HCT116 (cell line): ENCODE measurements around the gene PPIH. TPM values are rescaled to one million over a fixed set of nuclear protein-coding genes. Genes with fewer than 3 reads are reported as not detected.

Experiments used
- ATAC-seq: fragments of 200-7000 bp; cut with Tn5 transposase; 2 replicates; pipeline ENCODE4 v1.9.1; 2020; ENCODE audit warnings: mild to moderate bottlenecking, moderate library complexity
- BruUV-seq: library from RNA; stranded (reverse); fragments of 400-500 nt; replicated peaks from 2 replicates; lab custom pipeline; 2021; lab: Mats Ljungman, UMichigan
- CTCF ChIA-PET: fragments of 300-600 bp; sonication (Branson Sonifier 250); formaldehyde crosslinking; loops from one replicate; lab custom pipeline; 2021; ENCODE audit warnings: antibody characterized with exemption; lab: Charles Lee
- POLR2A ChIA-PET: fragments of 300-600, 350-600 bp; sonication (Branson Sonifier 250); formaldehyde crosslinking; loops from one replicate; lab custom pipeline; 2021; ENCODE audit warnings: antibody characterized with exemption; lab: Charles Lee
- RAD21 ChIA-PET, 2 experiments: fragments of 300-600 bp; sonication (Branson Sonifier 250); formaldehyde crosslinking; loops; one replicate each; lab custom pipeline; 2023; ENCODE audit warnings: low total read pairs in 2 of 2; ENCODE audit not compliant: uncharacterized antibody in 2 of 2, unreplicated experiment in 2 of 2, low non-redundant PET in 1 of 2; lab: Charles Lee
- DNase-seq: peaks from one replicate; pipeline ENCODE4 v3.0.0-alpha.2; 2010; ENCODE audit warnings: low read depth, low spot score
- H2AFZ ChIP-seq: fragments of 200-600 bp; shearing (Covaris generic), sonication (generic); 2 replicates; pipeline ENCODE4 v1.6.1; 2017; ENCODE audit warnings: low read depth, mixed run types, mixed read lengths, antibody characterized with exemption, low read length; ENCODE audit not compliant: poor library complexity, severe bottlenecking
- H3K27ac ChIP-seq: 2 replicates; pipeline ENCODE4 v1.5.1; 2012; ENCODE audit warnings: low read depth, low read length
- H3K27me3 ChIP-seq: fragments of 200-600 bp; sonication (generic); 2 replicates; pipeline ENCODE4 v1.6.1; 2016; ENCODE audit warnings: mixed run types, low read length, mixed read lengths; ENCODE audit not compliant: insufficient read depth
- H3K36me3 ChIP-seq, 2 experiments: fragments of 200-500 bp in 1 of 2; fragments of 200-600 bp in 1 of 2; sonication (Bioruptor generic) in 1 of 2; sonication (generic) in 1 of 2; 2 replicates each; pipeline versions ENCODE4 v1.5.1 to v1.6.1; 2014 to 2016; ENCODE audit warnings: low read length in 2 of 2, inconsistent platforms in 1 of 2, mixed read lengths in 1 of 2, mixed run types in 1 of 2; ENCODE audit not compliant: insufficient read depth in 2 of 2, control insufficient read depth in 1 of 2
- H3K4me1 ChIP-seq, 2 experiments: fragments of 200-600 bp in 1 of 2; sonication (generic) in 1 of 2; 2 replicates each; pipeline versions ENCODE4 v1.5.1 to v1.6.1; 2012 to 2017; ENCODE audit warnings: low read length in 2 of 2, inconsistent platforms in 1 of 2, mild to moderate bottlenecking in 1 of 2, mixed read lengths in 1 of 2, mixed run types in 1 of 2, moderate library complexity in 1 of 2; ENCODE audit not compliant: insufficient read depth in 2 of 2, control insufficient read depth in 1 of 2
- H3K4me2 ChIP-seq: fragments of 200-600 bp; sonication (generic); 2 replicates; pipeline ENCODE4 v1.6.1; 2017; ENCODE audit warnings: mixed run types, low read length, mixed read lengths
- H3K4me3 ChIP-seq, 2 experiments: fragments of 200-600 bp in 1 of 2; sonication (generic) in 1 of 2; replicated peaks in 1 of 2; 2 replicates each; pipeline ENCODE4 v1.5.1; 2011 to 2016; ENCODE audit warnings: low read length in 2 of 2, control low read depth in 1 of 2, low read depth in 1 of 2, mild to moderate bottlenecking in 1 of 2, mixed read lengths in 1 of 2, mixed run types in 1 of 2
- H3K79me2 ChIP-seq: fragments of 200-600 bp; sonication (generic); 2 replicates; pipeline ENCODE4 v1.6.1; 2017; ENCODE audit warnings: mild to moderate bottlenecking, mixed run types, low read length, moderate library complexity, mixed read lengths; ENCODE audit not compliant: insufficient read depth
- H3K9ac ChIP-seq: fragments of 200-600 bp; sonication (generic); 2 replicates; pipeline ENCODE4 v1.6.1; 2016; ENCODE audit warnings: low read length, mixed read lengths
- H3K9me2 ChIP-seq: fragments of 200-600 bp; sonication (generic), shearing (Covaris generic); 2 replicates; pipeline ENCODE4 v1.6.1; 2017; ENCODE audit warnings: mixed run types, mild to moderate bottlenecking, moderate library complexity; ENCODE audit not compliant: insufficient read depth
- H3K9me3 ChIP-seq, 2 experiments: fragments of 200-500 bp in 1 of 2; fragments of 200-600 bp in 1 of 2; sonication (Bioruptor generic) in 1 of 2; sonication (generic) in 1 of 2; 2 replicates each; pipeline ENCODE4 v1.6.1; 2014 to 2017; ENCODE audit warnings: low read length in 2 of 2, mixed read lengths in 2 of 2, inconsistent platforms in 1 of 2, low read depth in 1 of 2, mild to moderate bottlenecking in 1 of 2, mixed run types in 1 of 2, moderate library complexity in 1 of 2; ENCODE audit not compliant: control insufficient read depth in 1 of 2, insufficient read depth in 1 of 2
- H4K20me1 ChIP-seq: fragments of 200-600 bp; sonication (generic), shearing (Covaris generic); 2 replicates; pipeline ENCODE4 v1.6.1; 2017; ENCODE audit warnings: mixed run types, mild to moderate bottlenecking, moderate library complexity; ENCODE audit not compliant: insufficient read depth
- EGR1 ChIP-seq: IDR thresholded peaks from 2 replicates; pipeline ENCODE4 v1.6.1; 2012; ENCODE audit warnings: low read depth
- ELF1 ChIP-seq: IDR thresholded peaks from 2 replicates; pipeline ENCODE4 v1.6.1; 2012; ENCODE audit warnings: low read depth, borderline replicate concordance
- EZH2phosphoT487 ChIP-seq: fragments of 200-600 bp; IDR thresholded peaks from 2 replicates; pipeline ENCODE4 v1.6.1; 2018; ENCODE audit warnings: antibody characterized with exemption, borderline replicate concordance
- FOSL1 ChIP-seq: IDR thresholded peaks from 2 replicates; pipeline ENCODE4 v1.6.1; 2012; ENCODE audit warnings: low read depth
- JUND ChIP-seq: IDR thresholded peaks from 2 replicates; pipeline ENCODE4 v1.6.1; 2012
- POLR2A ChIP-seq: IDR thresholded peaks from 2 replicates; pipeline ENCODE4 v1.7.0; 2011; ENCODE audit warnings: borderline replicate concordance; ENCODE audit not compliant: insufficient read depth, insufficient read length; ENCODE audit errors: extremely low read depth
- POLR2AphosphoS5 ChIP-seq: IDR thresholded peaks from 2 replicates; pipeline ENCODE4 v1.6.1; 2011; ENCODE audit warnings: mild to moderate bottlenecking, low read depth, low read length, moderate library complexity
- RAD21 ChIP-seq: IDR thresholded peaks from 2 replicates; pipeline ENCODE4 v1.6.1; 2012; ENCODE audit warnings: low read depth, mild to moderate bottlenecking
- REST ChIP-seq: IDR thresholded peaks from 2 replicates; pipeline ENCODE4 v1.6.1; 2012; ENCODE audit warnings: low read depth
- SIN3A ChIP-seq: IDR thresholded peaks from 2 replicates; pipeline ENCODE4 v1.6.1; 2012; ENCODE audit warnings: low read depth
- SP1 ChIP-seq: IDR thresholded peaks from 2 replicates; pipeline ENCODE4 v1.6.1; 2012; ENCODE audit warnings: low read depth
- SRF ChIP-seq: IDR thresholded peaks from 2 replicates; pipeline ENCODE4 v1.6.1; 2012; ENCODE audit warnings: low read depth
- TCF7L2 ChIP-seq: IDR thresholded peaks from 2 replicates; pipeline ENCODE4 v1.7.0; 2011; ENCODE audit warnings: borderline replicate concordance, inconsistent platforms; ENCODE audit not compliant: insufficient read depth, insufficient read length; ENCODE audit errors: extremely low read depth
- YY1 ChIP-seq: IDR thresholded peaks from 2 replicates; pipeline ENCODE4 v1.6.1; 2011; ENCODE audit warnings: low read length, low read depth, moderate library complexity, mild to moderate bottlenecking; ENCODE audit not compliant: insufficient replicate concordance; ENCODE audit errors: extremely low read depth
- ZFX ChIP-seq: fragments of 450-650 bp; IDR thresholded peaks from 2 replicates; pipeline ENCODE4 v1.6.1; 2017
- ZNF274 ChIP-seq: fragments of 200-500 bp; sonication (Bioruptor generic); IDR thresholded peaks from 2 replicates; pipeline ENCODE4 v1.6.1; 2014; ENCODE audit warnings: mild to moderate bottlenecking, low read depth, low read length, inconsistent platforms
- intact Hi-C: fragments of 100-400 bp; cut with micrococcal nuclease; formaldehyde crosslinking; loops from 2 replicates; pipeline ENCODE4 v1.10.0; 2022
- total RNA-seq: library from RNA; stranded (reverse); gene quantifications from one replicate; pipeline ENCODE4 v1.2.1, GENCODE V29; 2021; ENCODE audit not compliant: unreplicated experiment
- TF ChIP-seq, protein P1 (sequence below): IDR thresholded peaks from 2 replicates; pipeline ENCODE4 v1.6.1; 2012
- TF ChIP-seq, protein P2 (sequence below), 3 experiments: fragments of 200-600 bp in 1 of 3; sonication (generic) in 1 of 3; IDR thresholded peaks in 2 of 3; conservative IDR thresholded peaks in 1 of 3; 2 replicates each; pipeline ENCODE4 v1.5.1; 2012 to 2017; ENCODE audit warnings: low read depth in 2 of 3, low read length in 2 of 3, antibody characterized with exemption in 1 of 3, borderline replicate concordance in 1 of 3, control low read depth in 1 of 3, mild to moderate bottlenecking in 1 of 3, mixed read lengths in 1 of 3, mixed run types in 1 of 3, moderate library complexity in 1 of 3; ENCODE audit not compliant: insufficient read depth in 1 of 3
- TF ChIP-seq, protein P3 (sequence below): IDR thresholded peaks from 2 replicates; pipeline ENCODE4 v1.6.1; 2012

Gene PPIH
- total RNA-seq, 1 experiment from 2014 or later: 100 TPM

DNA sequence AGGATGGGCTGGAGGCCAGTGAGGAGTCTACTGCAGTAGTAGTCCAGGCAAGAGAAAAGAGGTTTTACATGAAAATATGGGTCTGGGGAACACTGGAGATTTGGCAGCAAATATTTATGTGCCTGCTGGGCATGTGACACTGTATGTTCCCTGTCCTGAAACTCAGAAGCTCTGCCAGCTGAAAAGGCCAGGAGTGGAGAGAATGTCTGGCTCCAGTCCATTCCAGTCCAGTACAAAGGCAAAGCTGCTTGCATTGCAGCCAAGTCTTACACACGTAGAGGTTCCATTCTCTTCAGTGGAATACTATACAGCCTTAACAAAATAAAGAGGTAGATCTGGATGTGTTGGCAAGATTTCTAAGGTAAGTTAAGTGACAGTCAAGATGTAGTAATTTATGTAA, 16.5 kb downstream of the PPIH start:
- H3K27me3 ChIP-seq: no peaks in the 10 kb centered on the region

More for the DNA sequence above, 16.5 kb downstream of the PPIH start:
- Histone ChIP-seq H2AFZ (no peak overlapping the region), H3K4me2 (no peak overlapping the region), H3K27ac (no peak overlapping the region), H3K9me3 (no peaks in the 10 kb centered on the region), H4K20me1 (no peaks in the 10 kb centered on the region), H3K79me2 (no peaks in the 10 kb centered on the region), H3K9me2 (no peaks in the 10 kb centered on the region), H3K4me3 (no peak overlapping the region), H3K9ac (no peak overlapping the region), H3K4me1 (no peaks in the 10 kb centered on the region), H3K36me3 (peaks cover 18 to 41% of the 10 kb centered on the region in 2 experiments)
- no TSS peak for BruUV-seq
- ATAC-seq (no peak), DNase-seq (no peak)
- ChIA-PET RAD21 (no interaction called here), CTCF (no interaction called here), POLR2A (no interaction called here)
- TF ChIP-seq YY1: no peak
- TF ChIP-seq REST: no peak
- TF ChIP-seq JUND: no peak
- no peak for TF ChIP-seq SIN3A
- TF ChIP-seq POLR2AphosphoS5: no peak
- TF ChIP-seq SRF: no peak
- TF ChIP-seq ELF1: no peak
- TF ChIP-seq, protein P1, sequence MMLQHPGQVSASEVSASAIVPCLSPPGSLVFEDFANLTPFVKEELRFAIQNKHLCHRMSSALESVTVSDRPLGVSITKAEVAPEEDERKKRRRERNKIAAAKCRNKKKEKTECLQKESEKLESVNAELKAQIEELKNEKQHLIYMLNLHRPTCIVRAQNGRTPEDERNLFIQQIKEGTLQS: no peak
- TF ChIP-seq, protein P2, sequence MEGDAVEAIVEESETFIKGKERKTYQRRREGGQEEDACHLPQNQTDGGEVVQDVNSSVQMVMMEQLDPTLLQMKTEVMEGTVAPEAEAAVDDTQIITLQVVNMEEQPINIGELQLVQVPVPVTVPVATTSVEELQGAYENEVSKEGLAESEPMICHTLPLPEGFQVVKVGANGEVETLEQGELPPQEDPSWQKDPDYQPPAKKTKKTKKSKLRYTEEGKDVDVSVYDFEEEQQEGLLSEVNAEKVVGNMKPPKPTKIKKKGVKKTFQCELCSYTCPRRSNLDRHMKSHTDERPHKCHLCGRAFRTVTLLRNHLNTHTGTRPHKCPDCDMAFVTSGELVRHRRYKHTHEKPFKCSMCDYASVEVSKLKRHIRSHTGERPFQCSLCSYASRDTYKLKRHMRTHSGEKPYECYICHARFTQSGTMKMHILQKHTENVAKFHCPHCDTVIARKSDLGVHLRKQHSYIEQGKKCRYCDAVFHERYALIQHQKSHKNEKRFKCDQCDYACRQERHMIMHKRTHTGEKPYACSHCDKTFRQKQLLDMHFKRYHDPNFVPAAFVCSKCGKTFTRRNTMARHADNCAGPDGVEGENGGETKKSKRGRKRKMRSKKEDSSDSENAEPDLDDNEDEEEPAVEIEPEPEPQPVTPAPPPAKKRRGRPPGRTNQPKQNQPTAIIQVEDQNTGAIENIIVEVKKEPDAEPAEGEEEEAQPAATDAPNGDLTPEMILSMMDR (IDR thresholded peaks at IDR 0.05 in 2 of 3, conservative IDR thresholded peaks at IDR 0.05 in 1 of 3; ENCODE audit: borderline replicate concordance in 1 of 3, insufficient read depth in 1 of 3, low read depth in 2 of 3, low read length in 2 of 3): no peak
- TF ChIP-seq EZH2phosphoT487: no peak
- TF ChIP-seq RAD21: no peak
- no peak for TF ChIP-seq EGR1
- no peak for TF ChIP-seq ZNF274
- TF ChIP-seq POLR2A: no peak
- no peak for TF ChIP-seq ZFX
- TF ChIP-seq, protein P3, sequence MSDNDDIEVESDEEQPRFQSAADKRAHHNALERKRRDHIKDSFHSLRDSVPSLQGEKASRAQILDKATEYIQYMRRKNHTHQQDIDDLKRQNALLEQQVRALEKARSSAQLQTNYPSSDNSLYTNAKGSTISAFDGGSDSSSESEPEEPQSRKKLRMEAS: no peak
- TF ChIP-seq FOSL1: no peak
- TF ChIP-seq SP1: no peak
- no peak for TF ChIP-seq TCF7L2
- intact Hi-C loops: no loop called here
